ENCODE measurements around the gene UNC45A.
"Not testable (repeated sequence)": the region's sequence is repeated elsewhere in the genome, so short reads cannot be mapped to it uniquely, and the experiment has no call there.

Gene UNC45A

GRCh38 chr15:90907051-90907660 is 27.9 kb upstream of the UNC45A start:
- no peaks in the 10 kb centered on the region for H3K27me3 ChIP-seq (ENCODE audit: insufficient read depth, low read length, poor library complexity)
- H4K8ac ChIP-seq (ENCODE audit: low read depth, low read length) = no peak overlapping the region
- no peak overlapping the region for H2AK5ac ChIP-seq (ENCODE audit: low read length)
- H4K5ac ChIP-seq (ENCODE audit: low read length) = no peak overlapping the region
- H3K79me1 ChIP-seq (ENCODE audit: low read length) = no peaks in the 10 kb centered on the region
- no peaks in the 10 kb centered on the region for H3K4me1 ChIP-seq (ENCODE audit: control insufficient read depth, low read depth, low read length)
- no peak overlapping the region for H3K9ac ChIP-seq (ENCODE audit: low read length)
- no peak overlapping the region for H3K18ac ChIP-seq (ENCODE audit: low read length)
- WGBS (ENCODE audit: extremely low coverage, insufficient coverage, low lambda C conversion rate) = no CpG with 5 or more reads among the region's 15 CpGs
- no peak overlapping the region for H3K4me2 ChIP-seq (ENCODE audit: low read length)
- H2BK120ac ChIP-seq (ENCODE audit: low read depth, low read length) = no peak overlapping the region
- H3K4ac ChIP-seq (ENCODE audit: low read depth, low read length) = no peak overlapping the region
- H3K56ac ChIP-seq (ENCODE audit: low read length) = no peak overlapping the region
- no peak for DNase-seq
- no peak overlapping the region for H3K4me3 ChIP-seq (ENCODE audit: low read length)
- H3K36me3 ChIP-seq (ENCODE audit: control insufficient read depth, insufficient read depth, low read length) = no peaks in the 10 kb centered on the region
- no peaks in the 10 kb centered on the region for H3K79me2 ChIP-seq (ENCODE audit: control insufficient read depth, insufficient read depth, low read length)
- H3K23ac ChIP-seq (ENCODE audit: low read length) = no peak overlapping the region
- no peak overlapping the region for H2BK15ac ChIP-seq (replicated peaks; ENCODE audit: low read depth)
- H2BK5ac ChIP-seq (ENCODE audit: low read length) = no peak overlapping the region
- no peak overlapping the region for H3K27ac ChIP-seq (ENCODE audit: low read depth, low read length)

GRCh38 chr15:90907838-90908507 is 27.1 kb upstream of the UNC45A start:
- no CpG with 5 or more reads among the region's 9 CpGs for WGBS (ENCODE audit: extremely low coverage, insufficient coverage, low lambda C conversion rate)
- Histone ChIP-seq H3K36me3 (ENCODE audit: control insufficient read depth, insufficient read depth, low read length) (no peaks in the 10 kb centered on the region), H2BK15ac (replicated peaks; ENCODE audit: low read depth) (no peak overlapping the region), H3K4me1 (ENCODE audit: control insufficient read depth, low read depth, low read length) (no peaks in the 10 kb centered on the region), H2AK5ac (ENCODE audit: low read length) (no peak overlapping the region), H3K18ac (ENCODE audit: low read length) (no peak overlapping the region), H3K56ac (ENCODE audit: low read length) (no peak overlapping the region), H3K27me3 (ENCODE audit: insufficient read depth, low read length, poor library complexity) (no peaks in the 10 kb centered on the region), H3K23ac (ENCODE audit: low read length) (no peak overlapping the region), H3K9ac (ENCODE audit: low read length) (no peak overlapping the region), H3K79me1 (ENCODE audit: low read length) (no peaks in the 10 kb centered on the region), H3K4me3 (ENCODE audit: low read length) (no peak overlapping the region), H2BK5ac (ENCODE audit: low read length) (no peak overlapping the region), H3K4ac (ENCODE audit: low read depth, low read length) (no peak overlapping the region), H3K27ac (ENCODE audit: low read depth, low read length) (no peak overlapping the region), H3K4me2 (ENCODE audit: low read length) (no peak overlapping the region), H2BK120ac (ENCODE audit: low read depth, low read length) (no peak overlapping the region), H3K79me2 (ENCODE audit: control insufficient read depth, insufficient read depth, low read length) (no peaks in the 10 kb centered on the region), H4K5ac (ENCODE audit: low read length) (no peak overlapping the region), H4K8ac (ENCODE audit: low read depth, low read length) (no peak overlapping the region)
- DNase-seq = no peak

- not testable (repeated sequence) for H3K9ac ChIP-seq (ENCODE audit: low read length); H2BK5ac ChIP-seq (ENCODE audit: low read length); H4K5ac ChIP-seq (ENCODE audit: low read length); H3K4me1 ChIP-seq (ENCODE audit: control insufficient read depth, low read depth, low read length); H2AK5ac ChIP-seq (ENCODE audit: low read length); H2BK15ac ChIP-seq (replicated peaks; ENCODE audit: low read depth); H3K36me3 ChIP-seq (ENCODE audit: control insufficient read depth, insufficient read depth, low read length); H3K79me1 ChIP-seq (ENCODE audit: low read length); H3K27me3 ChIP-seq (ENCODE audit: insufficient read depth, low read length, poor library complexity); H3K4ac ChIP-seq (ENCODE audit: low read depth, low read length); H3K56ac ChIP-seq (ENCODE audit: low read length); DNase-seq; H4K8ac ChIP-seq (ENCODE audit: low read depth, low read length); H3K4me3 ChIP-seq (ENCODE audit: low read length); H3K79me2 ChIP-seq (ENCODE audit: control insufficient read depth, insufficient read depth, low read length); H3K4me2 ChIP-seq (ENCODE audit: low read length); H3K23ac ChIP-seq (ENCODE audit: low read length); H2BK120ac ChIP-seq (ENCODE audit: low read depth, low read length); H3K18ac ChIP-seq (ENCODE audit: low read length); H3K27ac ChIP-seq (ENCODE audit: low read depth, low read length)
- no CpG with 5 or more reads among the region's 11 CpGs for WGBS (ENCODE audit: extremely low coverage, insufficient coverage, low lambda C conversion rate)
Measured at GRCh38 chr15:90909449-90909848, 25.6 kb upstream of the UNC45A start.

GRCh38 chr15:90909976-90910375 is 25.1 kb upstream of the UNC45A start:
- H3K79me2 ChIP-seq (ENCODE audit: control insufficient read depth, insufficient read depth, low read length) = no peaks in the 10 kb centered on the region
- H2AK5ac ChIP-seq (ENCODE audit: low read length) = no peak overlapping the region
- H3K79me1 ChIP-seq (ENCODE audit: low read length) = no peaks in the 10 kb centered on the region
- no peak overlapping the region for H2BK120ac ChIP-seq (ENCODE audit: low read depth, low read length)
- H2BK15ac ChIP-seq (replicated peaks; ENCODE audit: low read depth) = no peak overlapping the region
- H3K4me1 ChIP-seq (ENCODE audit: control insufficient read depth, low read depth, low read length) = no peaks in the 10 kb centered on the region
- no peak overlapping the region for H4K5ac ChIP-seq (ENCODE audit: low read length)
- no peak overlapping the region for H3K4ac ChIP-seq (ENCODE audit: low read depth, low read length)
- H3K4me3 ChIP-seq (ENCODE audit: low read length) = no peak overlapping the region
- no peaks in the 10 kb centered on the region for H3K36me3 ChIP-seq (ENCODE audit: control insufficient read depth, insufficient read depth, low read length)
- no peak overlapping the region for H2BK5ac ChIP-seq (ENCODE audit: low read length)
- no peak overlapping the region for H3K4me2 ChIP-seq (ENCODE audit: low read length)
- DNase-seq = no peak
- no peak overlapping the region for H4K8ac ChIP-seq (ENCODE audit: low read depth, low read length)
- no peaks in the 10 kb centered on the region for H3K27me3 ChIP-seq (ENCODE audit: insufficient read depth, low read length, poor library complexity)
- WGBS (ENCODE audit: extremely low coverage, insufficient coverage, low lambda C conversion rate) = no CpG with 5 or more reads among the region's 8 CpGs
- no peak overlapping the region for H3K9ac ChIP-seq (ENCODE audit: low read length)
- no peak overlapping the region for H3K27ac ChIP-seq (ENCODE audit: low read depth, low read length)
- no peak overlapping the region for H3K56ac ChIP-seq (ENCODE audit: low read length)
- H3K23ac ChIP-seq (ENCODE audit: low read length) = no peak overlapping the region
- no peak overlapping the region for H3K18ac ChIP-seq (ENCODE audit: low read length)

- no peak overlapping the region for H3K56ac ChIP-seq (ENCODE audit: low read length)
- no peak overlapping the region for H4K5ac ChIP-seq (ENCODE audit: low read length)
- H3K4me3 ChIP-seq (ENCODE audit: low read length) = no peak overlapping the region
- no peak overlapping the region for H3K18ac ChIP-seq (ENCODE audit: low read length)
- no peaks in the 10 kb centered on the region for H3K4me1 ChIP-seq (ENCODE audit: control insufficient read depth, low read depth, low read length)
- no peak overlapping the region for H3K23ac ChIP-seq (ENCODE audit: low read length)
- H3K4me2 ChIP-seq (ENCODE audit: low read length) = no peak overlapping the region
- no peak overlapping the region for H3K4ac ChIP-seq (ENCODE audit: low read depth, low read length)
- no peak for DNase-seq
- H2BK15ac ChIP-seq (replicated peaks; ENCODE audit: low read depth) = no peak overlapping the region
- H4K8ac ChIP-seq (ENCODE audit: low read depth, low read length) = no peak overlapping the region
- no peaks in the 10 kb centered on the region for H3K79me1 ChIP-seq (ENCODE audit: low read length)
- no peak overlapping the region for H2BK5ac ChIP-seq (ENCODE audit: low read length)
- H3K36me3 ChIP-seq (ENCODE audit: control insufficient read depth, insufficient read depth, low read length) = no peaks in the 10 kb centered on the region
- no peak overlapping the region for H3K9ac ChIP-seq (ENCODE audit: low read length)
- no peak overlapping the region for H2AK5ac ChIP-seq (ENCODE audit: low read length)
- H3K27ac ChIP-seq (ENCODE audit: low read depth, low read length) = no peak overlapping the region
- no peaks in the 10 kb centered on the region for H3K79me2 ChIP-seq (ENCODE audit: control insufficient read depth, insufficient read depth, low read length)
- no CpG with 5 or more reads among the region's 24 CpGs for WGBS (ENCODE audit: extremely low coverage, insufficient coverage, low lambda C conversion rate)
- no peak overlapping the region for H2BK120ac ChIP-seq (ENCODE audit: low read depth, low read length)
- H3K27me3 ChIP-seq (ENCODE audit: insufficient read depth, low read length, poor library complexity) = no peaks in the 10 kb centered on the region
Measured at GRCh38 chr15:90910441-90911301, 24.4 kb upstream of the UNC45A start.

All from mesendoderm (in vitro differentiated cells).